ENCODE data around the gene SETD3.

SETD3 gene

GRCh38 chr14:99401621-99402284, 78.9 kb downstream of the SETD3 start:
- TF ChIP-seq ZNF274 (IDR thresholded peaks at IDR 0.05; ENCODE audit: low read depth, low read length): no peak
- H3K4me3 ChIP-seq (ENCODE audit: low read length): no peak overlapping the region; the same call in 1 of the 2 replicates

GRCh38 chr14:99401211-99401610, 79.4 kb downstream of the SETD3 start:
- H3K4me3 ChIP-seq (ENCODE audit: low read length): no peak overlapping the region
- no peak for TF ChIP-seq ZNF274 (IDR thresholded peaks at IDR 0.05; ENCODE audit: low read depth, low read length)

GRCh38 chr14:99397698-99398097, 83.0 kb downstream of the SETD3 start:
- no peak overlapping the region for H3K4me3 ChIP-seq (ENCODE audit: low read length)
- no peak for TF ChIP-seq ZNF274 (IDR thresholded peaks at IDR 0.05; ENCODE audit: low read depth, low read length)

GRCh38 chr14:99395909-99396530, 84.6 kb downstream of the SETD3 start:
- TF ChIP-seq ZNF274 (IDR thresholded peaks at IDR 0.05; ENCODE audit: low read depth, low read length): no peak

GRCh38 chr14:99394602-99395156, 86.0 kb downstream of the SETD3 start:
- no peak overlapping the region for H3K4me3 ChIP-seq (ENCODE audit: low read length)
- no peak for TF ChIP-seq ZNF274 (IDR thresholded peaks at IDR 0.05; ENCODE audit: low read depth, low read length)

More at GRCh38 chr14:99395909-99396530, 84.6 kb downstream of the SETD3 start:
- no peak overlapping the region for H3K4me3 ChIP-seq (ENCODE audit: low read length)

- no peak overlapping the region for H3K4me3 ChIP-seq (ENCODE audit: low read length)
- no peak for TF ChIP-seq ZNF274 (IDR thresholded peaks at IDR 0.05; ENCODE audit: low read depth, low read length)
Measured at GRCh38 chr14:99393059-99393655, 87.5 kb downstream of the SETD3 start.

GRCh38 chr14:99391671-99392070, 89.0 kb downstream of the SETD3 start:
- TF ChIP-seq ZNF274 (IDR thresholded peaks at IDR 0.05; ENCODE audit: low read depth, low read length): no peak
- no peak overlapping the region for H3K4me3 ChIP-seq (ENCODE audit: low read length)

- H3K4me3 ChIP-seq (ENCODE audit: low read length): no peak overlapping the region
- TF ChIP-seq ZNF274 (IDR thresholded peaks at IDR 0.05; ENCODE audit: low read depth, low read length): no peak
Measured at GRCh38 chr14:99389174-99389826, 91.4 kb downstream of the SETD3 start.

GRCh38 chr14:99388286-99388685, 92.4 kb downstream of the SETD3 start:
- no peak for TF ChIP-seq ZNF274 (IDR thresholded peaks at IDR 0.05; ENCODE audit: low read depth, low read length)

GRCh38 chr14:99387880-99388279, 92.8 kb downstream of the SETD3 start:
- H3K4me3 ChIP-seq (ENCODE audit: low read length): no peak overlapping the region
- no peak for TF ChIP-seq ZNF274 (IDR thresholded peaks at IDR 0.05; ENCODE audit: low read depth, low read length)

More at GRCh38 chr14:99388286-99388685, 92.4 kb downstream of the SETD3 start:
- H3K4me3 ChIP-seq (ENCODE audit: low read length): no peak overlapping the region

- no peak for TF ChIP-seq ZNF274 (IDR thresholded peaks at IDR 0.05; ENCODE audit: low read depth, low read length)
- H3K4me3 ChIP-seq (ENCODE audit: low read length): no peak overlapping the region
Measured at GRCh38 chr14:99384450-99385417, 95.9 kb downstream of the SETD3 start.

GRCh38 chr14:99383472-99384449, 96.9 kb downstream of the SETD3 start:
- no peak overlapping the region for H3K4me3 ChIP-seq (ENCODE audit: low read length)
- TF ChIP-seq ZNF274 (IDR thresholded peaks at IDR 0.05; ENCODE audit: low read depth, low read length): no peak

All from GM08714 (cell line).